HepG2 (cell line): ENCODE results near the gene SPATA33. TPM values are rescaled to one million over a fixed set of nuclear protein-coding genes. Genes with fewer than 3 reads are reported as not detected.

Experiments used
- AGO1 ChIP-seq: fragments of 200-400 bp; formaldehyde crosslinking; IDR thresholded peaks from 2 replicates; pipeline ENCODE4 v1.6.1; 2017; ENCODE audit warnings: mild to moderate bottlenecking, low read depth, low read length, moderate library complexity; ENCODE audit not compliant: poor library complexity, severe bottlenecking
- CREM ChIP-seq, 2 experiments: sonication (generic) in 1 of 2; formaldehyde crosslinking in 1 of 2; IDR thresholded peaks; 2 replicates each; pipeline versions ENCODE4 v1.4.0 to v1.6.1; 2016 to 2020; ENCODE audit warnings: antibody characterized with exemption in 1 of 2, mild to moderate bottlenecking in 1 of 2, missing genetic modification reagents in 1 of 2
- FOXA1 ChIP-seq, 2 experiments: fragments of 450-650 bp in 1 of 2; sonication (generic) in 1 of 2; formaldehyde crosslinking in 1 of 2; IDR thresholded peaks; 2 replicates each; pipeline versions ENCODE4 v1.4.0 to v1.6.1; 2016 to 2020; ENCODE audit warnings: missing genetic modification reagents in 1 of 2
- HOXA5 ChIP-seq: sonication (generic); formaldehyde crosslinking; IDR thresholded peaks from 2 replicates; pipeline ENCODE4 v1.4.0; 2020; ENCODE audit warnings: missing genetic modification reagents
- MAZ ChIP-seq, 2 experiments: sonication (generic) in 1 of 2; formaldehyde crosslinking in 1 of 2; IDR thresholded peaks; 2 replicates each; pipeline versions ENCODE4 v1.5.0 to v1.6.1; 2012 to 2020; ENCODE audit warnings: low read depth in 2 of 2, mild to moderate bottlenecking in 2 of 2, borderline replicate concordance in 1 of 2, improper control_type of control experiment in 1 of 2, low read length in 1 of 2, missing genetic modification reagents in 1 of 2, moderate library complexity in 1 of 2
- REL ChIP-seq: sonication (generic); formaldehyde crosslinking; conservative IDR thresholded peaks from 2 replicates; pipeline ENCODE4 v1.8.0; 2022; ENCODE audit warnings: mild to moderate bottlenecking, missing genetic modification reagents, moderate library complexity
- ZBTB21 ChIP-seq: sonication (generic); formaldehyde crosslinking; IDR thresholded peaks from 2 replicates; pipeline ENCODE4 v1.4.0; 2020; ENCODE audit warnings: missing genetic modification reagents
- ZBTB38 ChIP-seq: sonication (generic); formaldehyde crosslinking; IDR thresholded peaks from 2 replicates; pipeline ENCODE4 v1.5.1; 2020; ENCODE audit warnings: mild to moderate bottlenecking, missing genetic modification reagents
- ZFP1 ChIP-seq: IDR thresholded peaks from 2 replicates; pipeline ENCODE4 v1.6.1; 2016
- ZIK1 ChIP-seq: sonication (generic); formaldehyde crosslinking; IDR thresholded peaks from 2 replicates; pipeline ENCODE4 v1.5.0; 2020; ENCODE audit warnings: mild to moderate bottlenecking, low read depth, missing genetic modification reagents, borderline replicate concordance
- ZNF136 ChIP-seq: sonication (generic); formaldehyde crosslinking; IDR thresholded peaks from 2 replicates; pipeline ENCODE4 v1.8.1; 2022; ENCODE audit warnings: low read depth, mild to moderate bottlenecking, moderate library complexity, missing genetic modification reagents
- ZSCAN30 ChIP-seq: sonication (generic); formaldehyde crosslinking; IDR thresholded peaks from 2 replicates; pipeline ENCODE4 v1.5.0; 2020; ENCODE audit warnings: mild to moderate bottlenecking, missing genetic modification reagents
- polyA plus RNA-seq, 8 experiments: library from polyadenylated mRNA; depleted of rRNA in 3 of 8; stranded (reverse) in 7 of 8; unstranded in 1 of 8; fragments of >200 nt; fragmentation: Illumina TruSeq in 4 of 8; extraction: Trizol in 4 of 8; gene quantifications; 2 replicates each; pipeline versions ENCODE4 v1.2.1 to v1.2.3, GENCODE V29; 2011 to 2016; ENCODE audit warnings: low read depth in 4 of 8, missing spikeins in 1 of 8, mixed read lengths in 1 of 8; ENCODE audit not compliant: insufficient read depth in 1 of 8
- total RNA-seq, 5 experiments: library from RNA; depleted of rRNA; stranded (reverse); fragments of >200 nt; fragmentation: Illumina TruSeq; extraction: Trizol; gene quantifications; 2 replicates each; pipeline ENCODE4 v1.2.3, GENCODE V29; 2016; ENCODE audit warnings: low read depth in 1 of 5
- TF ChIP-seq, protein P1 (sequence below): sonication (generic); formaldehyde crosslinking; IDR thresholded peaks from 2 replicates; pipeline ENCODE4 v1.5.1; 2020; ENCODE audit warnings: mild to moderate bottlenecking, missing genetic modification reagents
- TF ChIP-seq, protein P2 (sequence below): IDR thresholded peaks from 2 replicates; pipeline ENCODE4 v1.6.1; 2016; ENCODE audit warnings: low read depth, missing genetic modification reagents, missing compliant biosample characterization

SPATA33 gene
- total and polyA plus RNA-seq, 2 of the 13 experiments (the other 11 are each of a cell fraction or from before 2014, with no cell fraction given), result 5.7 to 11.0 TPM

DNA sequence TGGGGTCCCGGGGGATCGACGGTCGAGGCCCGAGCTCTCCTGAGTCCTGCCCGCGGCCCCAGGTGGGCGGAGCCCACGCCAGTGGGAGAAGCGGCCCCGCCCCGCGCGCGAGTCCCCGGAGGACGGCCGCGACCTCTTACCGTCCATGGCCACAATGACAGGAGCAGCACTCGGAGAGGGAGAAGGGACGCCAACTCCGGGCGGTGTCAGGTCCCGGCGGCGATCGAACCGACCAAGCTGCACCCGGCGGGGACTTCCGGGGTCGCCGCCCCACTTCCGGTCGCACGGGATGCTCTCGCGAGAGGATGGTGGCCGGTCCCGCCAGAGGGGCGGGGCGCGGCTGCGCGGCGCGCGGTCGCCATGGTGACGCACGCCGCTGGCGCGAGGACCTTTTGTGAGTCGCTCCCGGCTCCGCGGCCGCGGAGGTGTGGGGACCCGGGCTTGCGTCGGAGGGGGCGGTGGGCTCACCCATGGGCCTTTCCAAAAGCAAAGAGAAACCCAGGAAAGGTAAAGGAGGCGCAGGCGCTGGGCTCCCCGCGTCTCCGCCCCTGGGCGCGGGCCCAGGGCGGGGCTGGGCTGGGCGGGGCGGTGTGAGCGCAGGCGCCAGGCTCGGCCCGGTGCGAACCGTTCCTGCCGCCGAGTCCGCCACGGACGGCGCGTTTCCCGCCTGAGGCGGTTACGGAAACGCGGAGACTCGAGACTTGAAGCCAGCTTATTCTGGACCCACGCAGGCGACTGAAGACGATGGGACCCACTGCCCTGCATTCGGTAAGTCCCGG lies at the start of gene SPATA33, which contains the start of gene CHMP1A (continued):
- TF ChIP-seq ZNF136 (CRISPR knock-in tag), result no peak
- peak; percentile 89 for TF ChIP-seq ZBTB38 (CRISPR knock-in tag)
- no peak for TF ChIP-seq CREM (IDR thresholded peaks at IDR 0.05)
- TF ChIP-seq CREM (CRISPR knock-in tag; IDR thresholded peaks at IDR 0.05), result no peak
- no peak; the same call in 1 of the 2 replicates for TF ChIP-seq ZIK1 (CRISPR knock-in tag)
- TF ChIP-seq ZSCAN30 (CRISPR knock-in tag), result peak; percentile 80; the same call in 1 of the 2 replicates
- peak; percentile 57 for TF ChIP-seq MAZ (IDR thresholded peaks at IDR 0.05; ENCODE audit: borderline replicate concordance, low read depth, low read length)
- TF ChIP-seq MAZ (CRISPR knock-in tag; IDR thresholded peaks at IDR 0.05; ENCODE audit: low read depth), result peak; percentile 66; the same call in 1 of the 2 replicates
- TF ChIP-seq HOXA5, result peak; percentile 65; the same call in 1 of the 2 replicates
- peak; percentile 60 for TF ChIP-seq AGO1
- peak; percentile 18; the same call in 1 of the 2 replicates for TF ChIP-seq ZFP1
- TF ChIP-seq, protein P1, sequence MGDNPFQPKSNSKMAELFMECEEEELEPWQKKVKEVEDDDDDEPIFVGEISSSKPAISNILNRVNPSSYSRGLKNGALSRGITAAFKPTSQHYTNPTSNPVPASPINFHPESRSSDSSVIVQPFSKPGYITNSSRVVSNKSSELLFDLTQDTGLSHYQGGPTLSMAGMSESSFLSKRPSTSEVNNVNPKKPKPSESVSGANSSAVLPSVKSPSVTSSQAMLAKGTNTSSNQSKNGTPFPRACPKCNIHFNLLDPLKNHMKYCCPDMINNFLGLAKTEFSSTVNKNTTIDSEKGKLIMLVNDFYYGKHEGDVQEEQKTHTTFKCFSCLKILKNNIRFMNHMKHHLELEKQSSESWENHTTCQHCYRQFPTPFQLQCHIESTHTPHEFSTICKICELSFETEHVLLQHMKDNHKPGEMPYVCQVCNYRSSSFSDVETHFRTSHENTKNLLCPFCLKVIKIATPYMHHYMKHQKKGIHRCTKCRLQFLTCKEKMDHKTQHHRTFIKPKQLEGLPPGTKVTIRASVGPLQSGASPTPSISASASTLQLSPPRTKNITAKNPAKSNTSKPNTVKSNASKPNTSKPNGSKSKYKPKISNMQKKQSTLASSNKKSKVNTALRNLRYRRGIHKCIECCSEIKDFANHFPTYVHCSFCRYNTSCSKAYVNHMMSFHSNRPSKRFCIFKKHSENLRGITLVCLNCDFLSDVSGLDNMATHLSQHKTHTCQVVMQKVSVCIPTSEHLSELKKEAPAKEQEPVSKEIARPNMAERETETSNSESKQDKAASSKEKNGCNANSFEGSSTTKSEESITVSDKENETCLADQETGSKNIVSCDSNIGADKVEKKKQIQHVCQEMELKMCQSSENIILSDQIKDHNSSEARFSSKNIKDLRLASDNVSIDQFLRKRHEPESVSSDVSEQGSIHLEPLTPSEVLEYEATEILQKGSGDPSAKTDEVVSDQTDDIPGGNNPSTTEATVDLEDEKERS (CRISPR knock-in tag), result no peak
- TF ChIP-seq, protein P2, sequence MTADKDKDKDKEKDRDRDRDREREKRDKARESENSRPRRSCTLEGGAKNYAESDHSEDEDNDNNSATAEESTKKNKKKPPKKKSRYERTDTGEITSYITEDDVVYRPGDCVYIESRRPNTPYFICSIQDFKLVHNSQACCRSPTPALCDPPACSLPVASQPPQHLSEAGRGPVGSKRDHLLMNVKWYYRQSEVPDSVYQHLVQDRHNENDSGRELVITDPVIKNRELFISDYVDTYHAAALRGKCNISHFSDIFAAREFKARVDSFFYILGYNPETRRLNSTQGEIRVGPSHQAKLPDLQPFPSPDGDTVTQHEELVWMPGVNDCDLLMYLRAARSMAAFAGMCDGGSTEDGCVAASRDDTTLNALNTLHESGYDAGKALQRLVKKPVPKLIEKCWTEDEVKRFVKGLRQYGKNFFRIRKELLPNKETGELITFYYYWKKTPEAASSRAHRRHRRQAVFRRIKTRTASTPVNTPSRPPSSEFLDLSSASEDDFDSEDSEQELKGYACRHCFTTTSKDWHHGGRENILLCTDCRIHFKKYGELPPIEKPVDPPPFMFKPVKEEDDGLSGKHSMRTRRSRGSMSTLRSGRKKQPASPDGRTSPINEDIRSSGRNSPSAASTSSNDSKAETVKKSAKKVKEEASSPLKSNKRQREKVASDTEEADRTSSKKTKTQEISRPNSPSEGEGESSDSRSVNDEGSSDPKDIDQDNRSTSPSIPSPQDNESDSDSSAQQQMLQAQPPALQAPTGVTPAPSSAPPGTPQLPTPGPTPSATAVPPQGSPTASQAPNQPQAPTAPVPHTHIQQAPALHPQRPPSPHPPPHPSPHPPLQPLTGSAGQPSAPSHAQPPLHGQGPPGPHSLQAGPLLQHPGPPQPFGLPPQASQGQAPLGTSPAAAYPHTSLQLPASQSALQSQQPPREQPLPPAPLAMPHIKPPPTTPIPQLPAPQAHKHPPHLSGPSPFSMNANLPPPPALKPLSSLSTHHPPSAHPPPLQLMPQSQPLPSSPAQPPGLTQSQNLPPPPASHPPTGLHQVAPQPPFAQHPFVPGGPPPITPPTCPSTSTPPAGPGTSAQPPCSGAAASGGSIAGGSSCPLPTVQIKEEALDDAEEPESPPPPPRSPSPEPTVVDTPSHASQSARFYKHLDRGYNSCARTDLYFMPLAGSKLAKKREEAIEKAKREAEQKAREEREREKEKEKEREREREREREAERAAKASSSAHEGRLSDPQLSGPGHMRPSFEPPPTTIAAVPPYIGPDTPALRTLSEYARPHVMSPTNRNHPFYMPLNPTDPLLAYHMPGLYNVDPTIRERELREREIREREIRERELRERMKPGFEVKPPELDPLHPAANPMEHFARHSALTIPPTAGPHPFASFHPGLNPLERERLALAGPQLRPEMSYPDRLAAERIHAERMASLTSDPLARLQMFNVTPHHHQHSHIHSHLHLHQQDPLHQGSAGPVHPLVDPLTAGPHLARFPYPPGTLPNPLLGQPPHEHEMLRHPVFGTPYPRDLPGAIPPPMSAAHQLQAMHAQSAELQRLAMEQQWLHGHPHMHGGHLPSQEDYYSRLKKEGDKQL, result 0 out of 2 replicates have a peak, but pooled peaks have one; percentile 36
- TF ChIP-seq REL (CRISPR knock-in tag), result peak; percentile 88
- no peak for TF ChIP-seq FOXA1 (IDR thresholded peaks at IDR 0.05)
- TF ChIP-seq FOXA1 (CRISPR knock-in tag; IDR thresholded peaks at IDR 0.05), result 0 out of 2 replicates have a peak, but pooled peaks have one; percentile 29
- no peak for TF ChIP-seq ZBTB21
